ENCODE data around the gene APRT.
"Not testable (repeated sequence)": the region's sequence is repeated elsewhere in the genome, so short reads cannot be mapped to it uniquely, and the experiment has no call there.

The APRT gene

GRCh38 chr16:88778271-88778525 lies 33.5 kb downstream of the APRT start:
- no peak for FAIRE-seq

DNA sequence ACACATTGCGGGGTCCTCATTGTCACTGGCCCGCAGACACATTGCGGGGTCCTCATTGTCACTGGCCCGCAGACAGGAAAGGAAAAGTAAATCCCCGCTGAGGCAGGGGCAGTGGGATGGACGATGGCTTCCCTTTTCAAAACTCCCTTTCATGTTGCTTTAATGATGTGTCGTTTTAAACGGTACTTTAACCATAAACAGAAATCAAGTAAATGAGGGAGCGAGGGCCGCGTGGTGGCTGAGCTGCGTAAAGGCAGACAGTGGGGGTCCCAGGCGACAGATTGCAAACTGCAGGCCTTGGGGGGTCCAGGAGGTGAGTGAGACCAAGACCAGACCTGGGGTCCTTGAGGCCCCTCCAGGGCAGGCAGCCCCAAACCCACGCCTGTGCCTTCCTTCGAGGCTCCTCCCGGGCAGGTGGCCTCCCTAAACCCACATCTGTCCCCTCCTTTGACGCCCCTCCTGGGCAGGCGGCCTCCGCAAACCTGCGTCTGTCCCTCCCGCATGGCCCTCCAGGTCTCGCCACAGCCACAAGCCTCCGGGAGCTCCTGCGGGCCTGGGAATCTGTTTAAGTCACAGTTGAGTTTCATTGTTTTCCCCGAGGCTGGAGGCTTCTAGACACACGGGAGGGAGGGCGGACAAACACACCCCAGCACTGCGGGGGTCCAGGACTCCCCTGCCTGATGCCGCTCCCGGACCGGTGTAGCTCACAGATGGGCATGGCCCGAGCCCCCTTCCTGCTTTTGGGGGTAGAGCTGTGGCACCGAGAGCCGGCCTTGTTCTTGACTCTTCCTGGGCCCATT lies 34.1 kb downstream of the APRT start:
- FAIRE-seq (no peak), DNase-seq (ENCODE audit: insufficient read length, low spot score) (no peak)
- no peak for TF ChIP-seq POLR2A (IDR thresholded peaks at IDR 0.05; ENCODE audit: low read depth, low read length)

More at GRCh38 chr16:88778271-88778525, 33.5 kb downstream of the APRT start:
- no peak for DNase-seq (ENCODE audit: insufficient read length, low spot score)
- TF ChIP-seq POLR2A (IDR thresholded peaks at IDR 0.05; ENCODE audit: low read depth, low read length): no peak

DNA sequence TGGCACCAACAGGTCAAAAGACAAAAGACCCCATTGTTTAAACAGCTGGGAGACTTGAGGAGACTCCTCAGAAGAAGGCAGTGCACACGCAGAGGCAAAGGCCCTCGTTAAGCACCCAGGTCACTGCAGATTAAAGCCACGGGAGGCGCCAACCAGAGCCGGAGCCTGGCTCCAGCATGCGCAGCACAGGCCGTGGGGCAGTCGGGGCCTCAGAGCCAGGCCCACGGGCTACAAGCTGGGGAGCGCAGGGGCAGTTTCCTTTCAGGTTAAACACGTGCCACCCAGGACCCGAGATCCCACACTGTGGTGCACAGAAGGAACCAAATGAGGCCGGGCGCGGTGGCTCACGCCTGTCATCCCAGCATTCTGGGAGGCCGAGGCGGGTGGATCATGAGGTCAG lies 35.9 kb downstream of the APRT start:
- TF ChIP-seq POLR2A (IDR thresholded peaks at IDR 0.05; ENCODE audit: low read depth, low read length): no peak
- DNase-seq (ENCODE audit: insufficient read length, low spot score) (no peak), FAIRE-seq (no peak)

- FAIRE-seq (no peak), DNase-seq (ENCODE audit: insufficient read length, low spot score) (no peak)
- no peak for TF ChIP-seq POLR2A (IDR thresholded peaks at IDR 0.05; ENCODE audit: low read depth, low read length)
Measured at GRCh38 chr16:88774544-88775393, 37.0 kb downstream of the APRT start.

GRCh38 chr16:88773812-88774291 lies 37.9 kb downstream of the APRT start:
- TF ChIP-seq POLR2A (IDR thresholded peaks at IDR 0.05; ENCODE audit: low read depth, low read length): no peak
- DNase-seq (ENCODE audit: insufficient read length, low spot score) (peak; percentile 78), FAIRE-seq (no peak)

GRCh38 chr16:88772871-88773811 lies 38.6 kb downstream of the APRT start:
- DNase-seq (ENCODE audit: insufficient read length, low spot score): peak; percentile 86
- FAIRE-seq: no peak
- TF ChIP-seq POLR2A (IDR thresholded peaks at IDR 0.05; ENCODE audit: low read depth, low read length): no peak

DNA sequence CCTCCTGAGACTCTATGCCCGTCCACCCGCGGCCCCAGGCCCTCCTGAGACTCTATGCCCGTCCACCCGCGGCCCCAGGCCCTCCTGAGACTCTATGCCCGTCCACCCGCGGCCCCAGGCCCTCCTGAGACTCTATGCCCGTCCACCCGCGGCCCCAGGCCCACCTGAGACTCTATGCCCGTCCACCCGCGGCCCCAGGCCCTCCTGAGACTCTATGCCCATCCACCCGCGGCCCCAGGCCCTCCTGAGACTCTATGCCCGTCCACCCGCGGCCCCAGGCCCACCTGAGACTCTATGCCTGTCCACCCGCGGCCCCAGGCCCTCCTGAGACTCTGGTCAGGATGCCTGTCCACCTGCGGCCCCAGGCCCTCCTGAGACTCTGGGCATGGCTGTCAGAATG lies 39.9 kb downstream of the APRT start:
- FAIRE-seq; DNase-seq (ENCODE audit: insufficient read length, low spot score): not testable (repeated sequence)

DNA sequence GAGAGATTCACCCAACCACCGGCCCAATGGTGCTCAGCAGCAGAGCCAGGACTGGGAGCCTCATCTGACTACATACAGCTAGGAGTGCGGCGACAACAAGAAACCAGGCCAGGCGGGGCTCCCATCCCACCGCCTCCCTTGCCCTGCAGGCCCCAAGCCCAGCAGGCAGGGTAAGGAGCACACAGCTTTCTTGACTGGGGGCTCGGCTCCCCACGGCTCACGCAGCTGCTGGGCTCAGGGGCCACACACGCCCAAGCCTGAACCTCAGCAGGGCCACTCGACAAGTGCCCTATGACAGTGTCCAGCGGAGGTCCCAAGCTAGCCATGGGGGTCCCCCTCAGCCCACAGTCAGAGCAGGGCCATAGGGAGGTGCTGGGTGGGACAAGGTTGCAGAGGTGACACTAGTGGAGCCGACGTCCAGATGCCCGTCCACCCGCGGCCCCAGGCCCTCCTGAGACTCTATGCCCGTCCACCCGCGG lies 40.4 kb downstream of the APRT start:
- 0 out of 2 replicates have a peak, but pooled peaks have one; percentile 3 for TF ChIP-seq POLR2A (IDR thresholded peaks at IDR 0.05; ENCODE audit: low read depth, low read length)
- FAIRE-seq (no peak), DNase-seq (ENCODE audit: insufficient read length, low spot score) (no peak)

GRCh38 chr16:88770461-88771293 lies 41.1 kb downstream of the APRT start:
- FAIRE-seq (no peak), DNase-seq (ENCODE audit: insufficient read length, low spot score) (peak; percentile 89)
- TF ChIP-seq POLR2A (IDR thresholded peaks at IDR 0.05; ENCODE audit: low read depth, low read length): peak; percentile 16; the same call in 1 of the 2 replicates

DNA sequence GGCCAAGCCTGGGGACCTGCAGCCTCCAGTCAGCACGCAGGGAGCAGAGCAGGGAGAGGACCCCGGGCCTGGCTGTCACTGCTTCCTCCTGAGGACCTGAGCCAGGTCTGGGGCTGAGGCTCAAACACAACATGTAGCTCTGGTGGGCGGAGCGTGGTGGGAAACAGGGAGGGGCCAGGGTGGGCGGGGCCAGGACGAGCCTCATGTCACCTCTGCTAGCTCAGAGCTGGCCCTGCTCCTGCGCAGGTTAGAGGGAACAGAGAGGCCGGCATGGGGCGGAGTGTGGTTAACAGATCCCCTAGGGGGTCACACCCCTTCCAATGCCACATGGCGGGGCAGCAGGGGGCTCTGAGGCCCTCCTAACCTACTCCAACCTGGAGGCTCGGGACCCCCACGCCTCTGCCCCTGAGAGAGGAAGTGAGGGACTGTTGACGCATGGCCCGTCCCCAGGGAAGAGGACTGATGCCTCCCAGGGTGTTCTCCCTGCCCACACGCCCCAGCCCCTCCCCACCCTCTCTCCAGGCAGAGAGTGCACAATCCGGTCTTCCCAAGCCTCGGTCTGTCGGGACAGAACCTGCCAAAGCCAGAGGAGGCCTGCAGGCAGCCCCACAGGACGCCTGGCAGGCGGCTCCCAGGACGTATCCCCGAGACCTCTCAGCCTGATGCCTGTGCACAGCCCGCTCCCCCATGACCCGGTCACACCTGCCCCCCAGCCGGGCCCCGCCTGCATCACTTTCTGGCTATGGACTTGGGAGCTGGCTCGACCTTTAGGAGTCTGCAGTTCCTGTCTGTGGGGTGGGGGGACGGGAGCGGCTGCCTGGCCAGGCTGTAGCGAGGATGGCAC lies 41.9 kb downstream of the APRT start:
- no peak for FAIRE-seq
- no peak for DNase-seq (ENCODE audit: insufficient read length, low spot score)
- no peak for TF ChIP-seq POLR2A (IDR thresholded peaks at IDR 0.05; ENCODE audit: low read depth, low read length)

- TF ChIP-seq POLR2A (IDR thresholded peaks at IDR 0.05; ENCODE audit: low read depth, low read length): no peak
- DNase-seq (ENCODE audit: insufficient read length, low spot score) (no peak), FAIRE-seq (no peak)
Measured at GRCh38 chr16:88768071-88768783, 43.5 kb downstream of the APRT start.

All from H54 (cell line).